ENCODE results near the gene LGALS16. TPM values are rescaled to one million over a fixed set of nuclear protein-coding genes. Genes with fewer than 3 reads are reported as not detected.

Gene LGALS16
- not detected in 2 replicates for total RNA-seq
- total RNA-seq (2013) = not detected
- not detected in 2 replicates for polyA plus RNA-seq
- polyA minus RNA-seq = not detected in 2 replicates

GRCh38 chr19:39655613-39656012 is at the start of gene LGALS16:
TSS of gene LGALS16 (plus strand) at chr19:39655913. CDS start at chr19:39655962, 49 bp downstream.
- H3K27ac Mint-ChIP-seq = no peak within 1 kb of the TSS
- ATAC-seq (ENCODE audit: low read depth) = no peak
- H3K9me3 Mint-ChIP-seq (ENCODE audit: insufficient read depth) = no peaks in the 10 kb centered on the region
- no peak within 1 kb of the TSS for H3K4me2 ChIP-seq (replicated peaks; ENCODE audit: low read depth, low read length, poor library complexity, severe bottlenecking)
- no CpG with 5 or more reads among the region's 3 CpGs for WGBS (ENCODE audit: insufficient coverage)
- intact Hi-C loops (cut with micrococcal nuclease) = no loop called here
- no peak for TF ChIP-seq EZH2 (IDR thresholded peaks at IDR 0.05; ENCODE audit: borderline replicate concordance, insufficient read depth, low read depth, low read length, poor library complexity, severe bottlenecking)
- H3K79me2 ChIP-seq (ENCODE audit: control insufficient read depth, insufficient read depth, low read length) = no peaks in the 10 kb centered on the region
- no peaks in the 10 kb centered on the region for H3K4me1 ChIP-seq (ENCODE audit: control insufficient read depth in 2 of 2, insufficient read depth in 2 of 2, low read length in 2 of 2)
- no peaks in the 10 kb centered on the region for H4K20me1 ChIP-seq (ENCODE audit: control insufficient read depth, insufficient read depth, low read length, poor library complexity, severe bottlenecking)
- H3K9ac ChIP-seq (ENCODE audit: low read length) = no peak within 1 kb of the TSS
- no peak within 1 kb of the TSS for H3K4me3 ChIP-seq (ENCODE audit: control extremely low read depth in 1 of 5, extremely low read depth in 1 of 5, insufficient read depth in 1 of 5, low read depth in 2 of 5, low read length in 4 of 5)
- no peaks in the 10 kb centered on the region for H3K36me3 ChIP-seq (replicated peaks in 1 of 2; ENCODE audit: control extremely low read depth in 1 of 2, control insufficient read depth in 1 of 2, extremely low read depth in 1 of 2, insufficient read depth in 2 of 2, low read length in 1 of 2)
- no peak within 1 kb of the TSS for H2AFZ ChIP-seq (ENCODE audit: insufficient read depth, low read depth, low read length, poor library complexity, severe bottlenecking)
- no peak within 1 kb of the TSS for H3K4me3 Mint-ChIP-seq
- ChIA-PET POLR2A (no interaction called here), CTCF (no interaction called here)
- H3K27ac ChIP-seq (ENCODE audit: low read length in 2 of 2) = no peak within 1 kb of the TSS
- peaks cover 67% of the 10 kb centered on the region for H3K27me3 Mint-ChIP-seq
- H3K9me3 ChIP-seq (ENCODE audit: control extremely low read depth in 1 of 3, control insufficient read depth in 2 of 3, insufficient read depth in 1 of 3, low read length in 2 of 3) = no peaks in the 10 kb centered on the region
- DNase-seq = no peak
- H3K27me3 ChIP-seq (replicated peaks in 1 of 4; ENCODE audit: control extremely low read depth in 1 of 4, control insufficient read depth in 3 of 4, insufficient read depth in 4 of 4, low read length in 3 of 4) = peaks cover 0 to 6% (median 1%) of the 10 kb centered on the region in 4 experiments
- no peaks in the 10 kb centered on the region for H3K4me1 Mint-ChIP-seq

GRCh38 chr19:39607021-39607420 is 48.7 kb upstream of the LGALS16 start:
- no peak overlapping the region for H3K9ac ChIP-seq (ENCODE audit: low read length)
- no peak overlapping the region for H2AFZ ChIP-seq (ENCODE audit: insufficient read depth, low read depth, low read length, poor library complexity, severe bottlenecking)
- H3K27ac ChIP-seq (ENCODE audit: low read length in 2 of 2) = no peak overlapping the region
- H3K9me3 Mint-ChIP-seq (ENCODE audit: insufficient read depth) = no peaks in the 10 kb centered on the region
- H4K20me1 ChIP-seq (ENCODE audit: control insufficient read depth, insufficient read depth, low read length, poor library complexity, severe bottlenecking) = no peaks in the 10 kb centered on the region
- H3K4me2 ChIP-seq (replicated peaks; ENCODE audit: low read depth, low read length, poor library complexity, severe bottlenecking) = no peak overlapping the region
- H3K4me3 ChIP-seq (ENCODE audit: control extremely low read depth in 1 of 5, extremely low read depth in 1 of 5, insufficient read depth in 1 of 5, low read depth in 2 of 5, low read length in 4 of 5) = no peak overlapping the region
- no peaks in the 10 kb centered on the region for H3K4me1 Mint-ChIP-seq
- ChIA-PET CTCF (no interaction called here), POLR2A (no interaction called here)
- TF ChIP-seq CTCF (IDR thresholded peaks at IDR 0.05) = no peak
- TF ChIP-seq EZH2 (IDR thresholded peaks at IDR 0.05; ENCODE audit: borderline replicate concordance, insufficient read depth, low read depth, low read length, poor library complexity, severe bottlenecking) = no peak
- 90% methylated on average over 3 of the region's 9 CpGs for WGBS (ENCODE audit: insufficient coverage)
- H3K27ac Mint-ChIP-seq = no peak overlapping the region
- H3K36me3 ChIP-seq (replicated peaks in 1 of 2; ENCODE audit: control extremely low read depth in 1 of 2, control insufficient read depth in 1 of 2, extremely low read depth in 1 of 2, insufficient read depth in 2 of 2, low read length in 1 of 2) = no peaks in the 10 kb centered on the region
- ATAC-seq (ENCODE audit: low read depth) (no peak), DNase-seq (no peak)
- H3K27me3 Mint-ChIP-seq = peaks cover 23% of the 10 kb centered on the region
- H3K79me2 ChIP-seq (ENCODE audit: control insufficient read depth, insufficient read depth, low read length) = no peaks in the 10 kb centered on the region
- no peaks in the 10 kb centered on the region for H3K4me1 ChIP-seq (ENCODE audit: control insufficient read depth in 2 of 2, insufficient read depth in 2 of 2, low read length in 2 of 2)
- no peak overlapping the region for H3K4me3 Mint-ChIP-seq
- intact Hi-C loops (cut with micrococcal nuclease) = no loop called here
- H3K27me3 ChIP-seq (replicated peaks in 1 of 4; ENCODE audit: control extremely low read depth in 1 of 4, control insufficient read depth in 3 of 4, insufficient read depth in 4 of 4, low read length in 3 of 4) = no peaks in the 10 kb centered on the region
- no peaks in the 10 kb centered on the region for H3K9me3 ChIP-seq (ENCODE audit: control extremely low read depth in 1 of 3, control insufficient read depth in 2 of 3, insufficient read depth in 1 of 3, low read length in 2 of 3)

All from B cell (primary cell).